Mucosa of gallbladder (tissue), 1 donor: Measurements from ENCODE around the gene YIF1B. TPM values are rescaled to one million over a fixed set of nuclear protein-coding genes. Genes with fewer than 3 reads are reported as not detected.

Experiments
- total RNA-seq: library from RNA; stranded (reverse); gene quantifications from one replicate; pipeline ENCODE4 v1.2.1, GENCODE V29; 2021
- donor health status: DM: no; HTN: no; CAD: no.

Gene YIF1B
- total RNA-seq, 1 donor from 2014 or later: 31.6 TPM

Other genes starting within 250 kb of the YIF1B start
- gene DPF1, start 91.7 kb downstream of the YIF1B start, total RNA-seq: 0.12 TPM
- gene PPP1R14A, start 59.6 kb downstream of the YIF1B start, total RNA-seq: 180 TPM
- 567 TPM for gene SPINT2, start 51.4 kb downstream of the YIF1B start, total RNA-seq
- 77.7 TPM for gene C19orf33, start 11.7 kb downstream of the YIF1B start, total RNA-seq
- gene KCNK6, start 3.9 kb upstream of the YIF1B start, total RNA-seq: 21.5 TPM
- 11.9 TPM for gene CATSPERG, start 19.9 kb upstream of the YIF1B start, total RNA-seq
- gene PSMD8, start 58.6 kb upstream of the YIF1B start, total RNA-seq: 112 TPM
- 1.8 TPM for gene GGN, start 72.1 kb upstream of the YIF1B start, total RNA-seq
- gene SPRED3, start 72.8 kb upstream of the YIF1B start, total RNA-seq: 3.4 TPM
- 35.2 TPM for gene FAM98C, start 87.1 kb upstream of the YIF1B start, total RNA-seq
- gene RASGRP4, start 110.3 kb upstream of the YIF1B start, total RNA-seq: 3.5 TPM
- gene RYR1, start 117.7 kb upstream of the YIF1B start, total RNA-seq: 4.9 TPM